Ishikawa (cell line): Measurements from ENCODE around the gene MSRB3.

Experiments
- FOXM1 ChIP-seq: IDR thresholded peaks from 2 replicates; pipeline ENCODE4 v1.6.1; 2012; ENCODE audit warnings: low read depth, borderline replicate concordance
- MAX ChIP-seq: IDR thresholded peaks from 2 replicates; pipeline ENCODE4 v1.6.1; 2012
- RAD21 ChIP-seq: IDR thresholded peaks from 2 replicates; pipeline ENCODE4 v1.6.1; 2012; ENCODE audit warnings: low read depth
- TEAD4 ChIP-seq: IDR thresholded peaks from 2 replicates; pipeline ENCODE4 v1.6.1; 2012

- TF ChIP-seq MAX: no peak
- no peak for TF ChIP-seq RAD21
- no peak for TF ChIP-seq TEAD4
- no peak for TF ChIP-seq FOXM1
These were observed 48.1 kb downstream of the MSRB3 start for GRCh38 chr12:65326616-65327015.
